GM19452 (cell line): ENCODE data around the gene HOXC13.

Experiments used
- ATAC-seq: cut with Tn5 transposase; IDR thresholded peaks from one replicate; pipeline ENCODE4 v1.9.1; 2021; ENCODE audit not compliant: unreplicated experiment

Gene HOXC13

GRCh38 chr12:53969588-53970259, 31.1 kb downstream of the HOXC13 start:
- ATAC-seq = no peak

DNA sequence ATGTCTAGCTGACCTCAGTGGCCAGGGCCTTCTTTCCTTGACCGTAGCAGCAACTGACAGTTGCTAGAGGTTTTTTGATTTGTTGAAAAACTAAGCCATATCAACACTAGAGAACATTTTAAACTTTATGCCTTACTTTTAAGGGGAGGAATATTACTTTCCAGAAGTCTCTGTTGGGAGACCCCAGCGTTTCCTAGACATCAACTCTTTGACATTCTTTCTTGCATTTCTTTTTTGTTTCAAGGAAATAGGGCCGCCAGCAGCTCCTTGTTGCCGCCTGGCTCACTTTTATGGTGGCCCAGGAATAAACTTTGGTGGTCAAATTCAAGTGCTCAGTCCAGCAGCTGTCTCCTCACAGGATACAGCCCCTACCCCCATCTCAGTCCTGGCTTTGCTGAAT, 31.8 kb downstream of the HOXC13 start:
- ATAC-seq = no peak

DNA sequence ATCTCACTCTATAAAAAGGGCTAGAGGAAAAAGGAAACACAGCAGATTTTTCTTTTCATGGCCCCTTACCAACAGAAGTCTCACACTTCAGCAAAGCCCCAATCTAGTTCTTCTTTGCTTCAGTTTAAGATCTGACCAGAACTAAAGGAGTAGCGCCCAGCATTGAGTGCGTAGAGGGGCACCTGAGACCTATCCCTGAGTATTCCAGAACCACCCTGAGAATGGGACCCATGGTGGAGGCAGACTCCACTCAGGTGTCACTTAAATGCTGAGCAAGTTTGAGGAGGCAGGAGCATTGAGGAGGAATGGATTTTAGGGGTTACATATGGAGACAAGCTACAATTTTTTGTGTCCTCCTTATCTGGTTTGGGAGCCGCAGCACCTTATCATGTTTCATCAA, 32.5 kb downstream of the HOXC13 start:
- no peak for ATAC-seq

DNA sequence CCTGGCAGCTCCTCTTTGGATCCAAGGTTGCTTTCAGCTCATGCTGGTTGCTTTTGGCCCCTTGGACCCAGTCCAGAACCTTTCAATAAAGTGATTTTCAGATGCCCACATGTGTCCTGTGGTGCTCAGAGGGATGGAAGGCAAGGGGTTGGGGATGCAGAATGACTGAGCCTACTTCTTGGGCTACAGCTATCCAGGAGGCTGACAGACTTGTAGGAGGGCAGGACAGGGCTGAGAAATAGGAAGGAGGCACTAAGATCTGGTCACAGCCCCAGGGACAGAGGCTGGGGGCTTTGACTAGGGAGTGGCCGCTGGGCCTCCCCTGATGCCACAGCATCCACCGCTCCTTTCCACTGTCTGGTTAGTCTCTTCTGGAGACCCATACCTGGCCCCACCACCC, 33.1 kb downstream of the HOXC13 start:
- no peak for ATAC-seq

DNA sequence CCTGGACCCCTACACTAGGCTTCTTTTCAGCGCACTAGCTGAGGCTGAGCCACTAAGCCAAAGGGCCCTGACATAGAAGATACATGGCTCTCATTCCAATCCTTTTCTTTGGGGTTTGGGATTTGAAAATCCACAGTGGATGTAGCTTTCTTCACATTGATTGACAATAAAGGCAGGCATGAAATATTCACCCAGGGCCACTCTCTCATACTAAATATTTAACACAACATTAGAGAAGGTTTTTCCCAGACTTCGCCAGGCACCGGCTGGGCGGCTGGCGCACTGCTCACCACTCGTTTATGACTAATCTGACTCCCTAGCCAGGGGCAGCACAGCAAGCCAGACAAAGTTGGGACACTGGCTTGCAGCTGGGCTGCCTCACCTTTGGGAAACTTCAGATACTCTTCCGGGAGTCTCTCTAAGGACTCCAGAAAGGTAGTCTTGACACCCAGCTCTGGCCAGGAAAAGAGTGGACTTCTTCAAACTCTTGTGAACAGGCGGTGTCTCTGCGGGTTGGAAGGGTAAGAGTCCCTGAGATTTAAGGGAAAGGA, 33.6 kb downstream of the HOXC13 start:
- ATAC-seq = no peak

- no peak for ATAC-seq
Measured at GRCh38 chr12:53972722-53973235, 34.1 kb downstream of the HOXC13 start, which contains the start of gene HOXC11. TSS of gene HOXC11 (plus strand) at chr12:53973126. CDS start at chr12:53973242, 116 bp downstream.

DNA sequence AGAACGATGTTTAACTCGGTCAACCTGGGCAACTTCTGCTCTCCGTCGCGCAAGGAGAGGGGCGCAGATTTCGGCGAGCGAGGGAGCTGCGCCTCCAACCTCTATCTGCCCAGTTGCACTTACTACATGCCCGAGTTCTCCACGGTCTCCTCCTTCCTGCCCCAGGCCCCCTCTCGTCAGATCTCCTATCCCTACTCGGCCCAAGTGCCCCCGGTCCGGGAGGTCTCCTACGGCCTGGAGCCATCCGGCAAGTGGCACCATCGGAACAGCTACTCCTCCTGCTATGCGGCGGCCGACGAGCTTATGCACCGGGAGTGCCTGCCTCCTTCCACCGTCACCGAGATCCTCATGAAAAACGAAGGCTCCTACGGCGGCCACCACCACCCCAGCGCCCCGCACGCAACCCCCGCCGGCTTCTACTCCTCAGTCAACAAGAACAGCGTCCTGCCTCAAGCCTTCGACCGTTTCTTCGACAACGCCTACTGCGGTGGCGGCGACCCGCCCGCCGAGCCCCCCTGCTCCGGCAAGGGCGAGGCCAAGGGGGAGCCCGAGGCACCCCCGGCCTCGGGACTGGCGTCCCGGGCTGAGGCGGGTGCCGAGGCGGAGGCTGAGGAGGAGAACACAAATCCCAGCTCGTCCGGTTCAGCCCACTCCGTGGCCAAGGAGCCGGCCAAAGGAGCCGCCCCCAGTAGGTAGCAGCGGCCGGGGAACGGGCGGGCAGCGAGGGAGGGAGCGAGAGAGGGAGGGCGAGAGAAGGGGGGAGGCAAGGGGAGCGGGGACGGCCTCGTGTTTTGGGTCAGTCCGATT, 34.8 kb downstream of the HOXC13 start:
- ATAC-seq = no peak

DNA sequence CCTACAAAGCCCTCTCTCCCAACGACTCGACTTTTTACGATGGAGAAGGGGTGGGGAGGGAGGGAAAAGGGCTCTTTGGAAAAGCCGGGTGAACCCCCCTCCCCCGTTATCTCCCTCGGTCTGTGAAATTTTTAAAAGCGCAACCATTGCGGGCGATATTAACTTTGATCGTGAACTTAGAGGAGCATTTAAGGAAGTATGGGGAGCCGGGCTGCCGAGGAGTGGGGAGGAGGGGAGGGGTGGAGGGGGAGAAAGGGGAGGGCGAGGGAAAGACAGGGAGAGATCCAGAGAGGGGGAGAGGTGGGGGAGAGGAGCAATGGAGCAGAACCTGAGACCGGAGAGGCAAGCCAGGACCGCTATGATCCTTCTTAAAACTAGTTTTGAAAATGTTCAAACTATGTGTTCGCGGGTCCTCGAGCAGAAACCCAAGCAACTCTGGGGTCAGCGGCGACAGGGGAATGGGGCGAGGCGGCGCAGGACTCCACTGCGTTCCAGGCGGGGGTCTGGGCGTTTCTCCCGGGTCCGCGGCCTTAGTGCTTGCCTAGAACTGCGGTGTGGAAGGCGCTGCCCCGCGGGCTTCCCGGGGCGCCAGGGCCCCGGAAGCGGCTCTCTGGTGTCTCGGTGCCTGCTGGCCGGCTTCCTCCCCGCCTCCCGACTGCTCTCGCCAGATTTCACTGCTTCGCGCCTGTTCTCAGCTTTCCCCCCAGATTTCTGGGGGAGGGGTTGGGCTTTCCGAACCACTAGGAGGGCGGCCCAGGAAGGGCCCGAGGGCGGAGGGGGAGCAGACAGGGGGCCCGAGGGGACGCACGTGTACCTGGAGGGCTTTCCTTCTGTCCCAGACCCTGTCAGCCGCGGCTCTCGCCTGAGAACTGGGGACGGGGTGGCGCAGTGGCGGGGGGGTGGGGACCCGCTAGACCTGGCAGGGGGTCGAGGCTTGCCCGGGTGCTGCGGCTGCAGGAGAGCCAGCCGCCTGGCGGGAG, 35.7 kb downstream of the HOXC13 start, which contains the start of gene HOTAIR:
HOTAIR (minus strand) TSS at position 871 of the 980 bp plus-strand sequence.
- no peak for ATAC-seq

- no peak for ATAC-seq
Measured at GRCh38 chr12:53975064-53975471, 36.4 kb downstream of the HOXC13 start.

- no peak for ATAC-seq
Measured at GRCh38 chr12:53975479-53976152, 37.0 kb downstream of the HOXC13 start.

- no peak for ATAC-seq
Measured at GRCh38 chr12:53976172-53976822, 37.7 kb downstream of the HOXC13 start.

GRCh38 chr12:53976823-53977595, 38.4 kb downstream of the HOXC13 start:
- ATAC-seq = no peak

- no peak for ATAC-seq
Measured at GRCh38 chr12:53977596-53978445, 39.2 kb downstream of the HOXC13 start.

- no peak for ATAC-seq
Measured at GRCh38 chr12:53978477-53979356, 40.1 kb downstream of the HOXC13 start.

DNA sequence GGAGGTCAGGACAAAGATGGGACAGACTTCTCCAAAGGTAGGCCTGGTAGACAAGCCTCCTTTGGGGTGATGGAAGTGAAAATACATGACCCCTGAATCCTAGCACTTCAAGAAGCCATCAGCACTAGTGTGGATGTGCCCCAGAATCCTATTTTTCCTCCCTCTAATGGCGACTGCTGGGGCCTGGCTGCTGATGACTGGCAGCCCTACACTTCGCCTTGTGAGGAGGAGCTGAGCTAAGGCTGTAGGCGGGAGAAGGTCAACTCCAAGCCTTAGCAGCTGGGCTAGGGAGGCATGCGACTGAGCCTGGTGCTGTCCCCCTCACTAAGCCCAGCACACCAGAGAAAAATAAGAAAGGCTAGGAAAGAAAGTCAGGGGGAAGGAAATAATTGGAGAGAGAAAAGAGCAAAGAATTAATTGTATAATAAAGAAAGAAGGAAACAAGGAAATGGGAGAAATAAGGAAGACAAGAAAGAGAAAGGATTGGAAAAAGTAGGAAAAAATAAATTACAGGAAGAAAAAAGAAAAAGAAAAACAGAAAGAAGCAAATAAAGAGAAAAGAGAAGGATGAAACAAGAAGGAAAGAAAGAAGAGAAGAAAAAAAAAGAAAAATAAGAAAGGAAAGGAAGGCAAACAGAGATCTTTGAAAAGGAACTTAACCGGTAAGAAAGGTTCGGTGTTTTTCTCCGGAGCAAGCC, 41.6 kb downstream of the HOXC13 start:
- no peak for ATAC-seq

GRCh38 chr12:53980802-53981496, 42.3 kb downstream of the HOXC13 start:
- no peak for ATAC-seq
